ENCODE results near the gene HBEGF.

Gene HBEGF

DNA sequence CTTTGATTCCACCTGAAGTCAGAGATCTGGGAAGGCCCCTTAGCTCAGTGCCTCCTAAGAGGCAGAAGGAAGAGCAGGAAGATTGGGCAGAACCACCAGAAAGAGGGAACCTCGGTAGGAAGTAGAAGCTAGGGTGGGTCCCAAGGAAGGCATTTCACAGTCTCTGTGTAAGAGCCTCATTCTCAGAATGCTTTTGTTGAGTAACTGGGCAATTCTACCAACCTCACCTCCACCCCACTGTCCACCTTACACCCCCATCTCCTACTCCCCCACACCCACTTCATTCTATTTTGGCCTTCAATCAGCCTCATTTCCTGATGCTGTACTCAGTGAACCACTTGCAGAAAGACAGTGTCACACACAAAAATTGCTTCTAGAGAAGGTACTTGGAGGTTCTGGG, 3.5 kb downstream of the HBEGF start:
- intact Hi-C loops (cut with DNase I) = loop anchor here (10.0 kb wide), 1 partner anchor 168 kb away; the partner anchor contains the start of gene CYSTM1
- no peak for DNase-seq

DNA sequence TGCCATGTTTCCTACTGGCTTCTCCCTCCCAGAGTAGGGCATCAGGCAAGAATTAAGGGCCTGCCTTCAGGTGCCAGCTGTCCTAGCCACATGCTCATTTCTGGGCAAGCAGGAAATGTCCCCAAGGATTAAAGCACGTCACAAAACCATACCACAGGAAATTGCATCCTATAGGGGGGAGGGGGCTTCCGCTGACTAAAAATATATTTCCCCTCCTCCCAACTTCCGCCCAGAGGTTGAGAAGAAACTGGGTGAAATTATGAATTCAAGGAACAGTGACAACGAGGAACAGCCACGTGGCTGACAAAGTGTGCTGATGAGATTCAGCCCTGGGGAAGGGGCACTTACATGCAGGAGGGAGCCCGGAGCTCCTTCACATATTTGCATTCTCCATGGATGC, 4.1 kb downstream of the HBEGF start:
- intact Hi-C loops (cut with DNase I) = loop anchor here (10.0 kb wide), 1 partner anchor 167 kb away; the partner anchor contains the start of gene CYSTM1
- DNase-seq = peak in 1 of 42 donors; percentile 17

DNA sequence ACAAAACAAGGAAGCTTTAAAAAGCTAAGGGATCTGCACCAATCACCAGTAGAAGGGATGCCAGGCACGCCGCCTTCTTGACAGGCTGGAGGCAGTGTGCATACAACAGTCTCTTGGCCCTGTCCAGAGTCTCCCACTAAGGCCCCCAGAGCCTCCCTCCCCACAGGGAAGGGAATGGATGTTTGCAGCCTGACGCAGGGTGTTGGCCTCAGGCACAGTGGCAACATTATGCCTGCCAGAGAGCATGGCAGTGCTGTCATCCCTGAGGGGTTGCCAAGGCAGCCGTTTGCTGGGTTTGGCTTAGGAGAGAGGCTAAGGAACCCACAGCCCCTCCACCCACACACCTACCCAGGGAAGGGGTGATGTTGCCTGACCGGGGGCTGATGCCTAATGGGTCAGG, 4.8 kb downstream of the HBEGF start:
- intact Hi-C loops (cut with DNase I) = loop anchor here (10.0 kb wide), 1 partner anchor 167 kb away; the partner anchor contains the start of gene CYSTM1
- peak; percentile 43 to 94 (median 79) for DNase-seq

DNA sequence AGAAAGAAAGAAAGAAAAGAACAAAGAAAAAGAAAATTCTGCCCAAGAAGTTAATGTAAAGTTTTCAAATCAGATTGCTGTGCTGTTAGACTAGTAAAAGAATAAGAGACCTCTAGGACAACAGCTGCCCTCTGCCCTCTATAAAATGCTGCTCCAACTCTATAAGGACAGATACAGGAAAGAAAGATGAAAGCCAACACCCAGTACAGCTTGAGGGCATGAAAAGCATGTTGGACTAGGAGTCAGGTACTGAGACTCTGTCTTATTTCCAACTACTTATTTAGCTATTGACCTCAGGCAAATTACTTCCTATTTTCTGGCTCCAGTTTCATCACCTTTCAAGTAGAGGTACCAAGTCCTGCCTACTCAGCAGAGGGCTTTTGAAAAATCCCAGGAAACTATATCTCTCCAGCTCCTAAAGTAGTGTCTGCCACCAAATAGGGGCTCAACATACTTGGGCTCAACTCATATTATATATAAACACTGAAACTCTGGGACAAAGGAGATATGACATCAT, 5.7 kb downstream of the HBEGF start:
- DNase-seq = no peak
- intact Hi-C loops (cut with DNase I) = loop anchor here (10.0 kb wide), 1 partner anchor 166 kb away; the partner anchor contains the start of gene CYSTM1

DNA sequence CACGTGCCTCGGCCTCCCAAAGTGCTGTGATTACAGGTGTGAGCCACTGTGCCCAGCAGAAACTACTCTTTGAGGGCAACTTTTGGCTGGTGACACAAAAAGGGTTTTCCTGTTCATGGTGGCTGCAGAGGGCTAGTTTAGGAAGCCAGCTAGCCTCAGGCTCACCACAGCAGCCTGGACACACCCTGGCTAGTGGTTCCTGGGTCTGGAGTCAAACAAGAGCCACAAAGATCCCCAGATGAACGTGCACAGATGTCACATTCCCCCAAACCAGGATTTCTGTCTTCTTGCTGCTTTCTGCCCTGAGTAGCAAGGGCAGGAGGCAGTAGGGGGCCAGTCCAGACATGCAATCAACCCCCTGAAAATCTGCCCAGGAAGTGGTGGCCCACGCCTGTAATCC, 6.8 kb downstream of the HBEGF start:
- no peak for DNase-seq
- intact Hi-C loops (cut with DNase I) = loop anchor here (10.0 kb wide), 1 partner anchor 165 kb away; the partner anchor contains the start of gene CYSTM1

DNA sequence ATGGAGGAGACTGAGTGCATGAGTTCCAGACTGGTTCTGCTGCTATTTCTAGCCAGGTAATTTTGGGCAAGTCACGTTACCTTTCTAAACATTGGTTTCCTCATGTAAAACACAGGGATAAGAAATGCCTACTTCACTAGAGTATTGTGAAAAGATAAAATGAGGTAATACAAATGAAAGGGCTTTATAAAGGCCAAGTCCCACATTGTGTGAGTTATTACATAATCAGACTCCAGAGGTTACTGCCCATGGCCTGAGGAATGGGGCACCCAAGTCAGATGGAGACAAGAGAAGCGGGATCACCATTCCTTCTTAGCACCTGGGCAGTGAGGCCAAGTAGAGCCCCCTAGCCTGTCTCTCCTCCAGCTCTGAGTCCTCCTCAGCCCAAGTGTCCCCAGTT, 7.5 kb downstream of the HBEGF start:
- intact Hi-C loops (cut with DNase I) = no loop called here
- DNase-seq = no peak

DNA sequence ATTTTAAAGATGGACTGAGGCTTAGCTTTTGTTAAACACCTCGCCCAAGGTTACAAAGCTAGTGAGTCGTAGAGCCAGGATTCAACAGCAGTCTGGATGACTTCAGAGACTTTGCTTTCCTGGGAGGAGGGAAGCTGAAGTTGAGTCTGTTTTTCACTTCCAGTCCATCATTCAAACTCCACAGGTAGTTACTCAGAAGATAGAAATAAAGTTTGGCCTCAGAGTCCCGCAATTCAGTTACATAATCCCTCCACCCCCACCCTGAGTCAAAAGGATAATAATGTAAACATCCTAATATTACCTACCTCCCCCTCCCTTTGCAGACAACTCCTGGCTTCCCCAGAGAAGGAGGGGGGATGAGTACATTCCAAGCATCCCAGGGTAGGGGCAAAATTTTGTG, 8.1 kb downstream of the HBEGF start:
- intact Hi-C loops (cut with DNase I) = no loop called here
- DNase-seq = peak in 3 of 42 donors; percentile 25 to 61 (median 34)

DNA sequence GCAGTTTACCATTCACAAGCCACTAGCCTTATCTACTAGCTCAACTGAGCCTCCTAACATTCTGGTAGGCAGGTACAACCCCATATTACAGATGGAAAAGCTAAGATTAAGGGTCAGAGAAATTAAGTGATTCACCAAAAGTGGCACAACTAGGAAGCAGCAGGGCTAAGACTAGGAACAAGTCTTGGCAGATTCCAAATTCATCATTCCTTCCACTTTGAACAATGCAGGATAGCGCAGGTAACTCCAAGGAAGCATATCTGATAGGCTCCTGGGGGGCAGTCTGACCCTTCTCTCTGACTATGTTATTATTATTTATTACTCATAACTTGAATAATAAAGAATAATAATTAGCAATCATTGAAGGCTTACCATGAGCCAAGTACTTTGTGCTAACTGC, 8.5 kb downstream of the HBEGF start:
- intact Hi-C loops (cut with DNase I) = no loop called here
- no peak for DNase-seq

DNA sequence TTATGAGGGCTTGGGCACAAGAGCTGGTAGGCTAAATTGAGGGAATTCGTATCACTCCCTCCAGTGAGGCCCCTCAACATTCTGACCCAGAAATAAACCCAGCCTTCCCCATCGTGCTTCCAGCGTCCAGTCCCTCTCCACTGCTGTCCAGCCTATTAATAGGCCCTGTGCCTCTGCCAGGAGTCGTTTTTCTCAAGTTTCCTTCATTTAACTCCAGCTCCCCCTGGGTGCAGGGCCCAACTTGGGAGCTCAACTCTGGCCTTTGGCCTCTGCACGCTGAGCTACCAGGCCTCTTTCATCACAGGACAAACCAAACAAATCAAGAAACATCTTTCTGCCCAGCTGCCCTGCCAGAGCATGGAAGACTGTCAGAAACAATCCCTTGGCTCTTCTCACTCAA, 10.0 kb downstream of the HBEGF start:
- intact Hi-C loops (cut with DNase I) = no loop called here
- no peak for DNase-seq

DNA sequence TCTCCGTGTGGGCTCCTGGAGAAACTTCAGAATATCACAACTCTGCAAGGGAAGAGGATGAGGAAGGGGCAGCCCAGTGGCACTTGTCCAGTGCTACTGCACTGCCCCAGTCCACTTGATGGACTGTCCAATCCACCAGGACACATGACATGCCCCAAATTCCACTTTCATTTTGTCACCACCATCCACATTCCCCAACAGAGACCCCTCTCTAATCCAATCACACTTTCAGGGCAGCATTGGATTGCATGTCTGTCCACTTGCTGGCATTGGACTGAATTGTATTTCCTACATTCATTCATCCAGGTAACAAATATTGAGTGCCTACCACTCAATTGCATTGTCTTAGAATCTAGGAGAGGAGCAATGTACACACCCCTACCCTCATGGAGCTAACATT, 14.8 kb downstream of the HBEGF start:
- no peak for DNase-seq
- intact Hi-C loops (cut with DNase I) = no loop called here

DNA sequence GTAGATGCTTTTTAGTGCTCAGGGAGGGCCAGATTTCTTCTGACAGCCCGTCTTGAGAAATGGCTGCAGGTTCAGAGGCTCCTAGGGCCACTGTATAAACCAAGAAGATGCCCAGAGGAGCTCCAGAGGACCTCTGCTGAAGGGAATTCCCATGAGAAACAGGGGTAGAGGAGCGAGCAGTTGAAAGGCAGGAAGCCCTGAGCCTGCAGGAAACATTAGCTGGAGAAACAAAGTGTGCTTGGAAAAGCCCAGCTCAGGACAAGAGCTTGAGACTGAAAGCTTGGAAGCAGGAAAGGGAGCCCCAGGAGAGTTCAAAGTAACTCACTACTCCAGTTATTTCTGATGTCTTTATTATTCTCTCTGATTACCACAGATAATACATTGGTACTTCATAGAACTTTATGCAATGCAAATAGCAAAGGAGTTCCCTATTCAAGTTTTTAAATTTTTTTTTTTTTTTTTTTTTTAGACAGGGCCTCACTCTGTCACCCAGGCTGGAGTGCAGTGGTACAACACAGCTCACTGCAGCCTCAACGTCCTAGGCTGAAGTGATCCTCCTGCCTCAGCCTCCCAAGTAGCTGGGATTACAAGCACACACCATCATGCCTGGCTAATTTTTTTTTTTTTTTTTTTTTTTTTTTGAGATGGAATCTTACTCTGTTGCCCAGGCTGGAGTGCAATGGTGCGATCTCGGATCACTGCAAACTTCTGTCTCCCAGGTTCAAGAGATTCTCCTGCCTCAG, 16.5 kb downstream of the HBEGF start:
- DNase-seq = no peak
- intact Hi-C loops (cut with DNase I) = no loop called here

DNA sequence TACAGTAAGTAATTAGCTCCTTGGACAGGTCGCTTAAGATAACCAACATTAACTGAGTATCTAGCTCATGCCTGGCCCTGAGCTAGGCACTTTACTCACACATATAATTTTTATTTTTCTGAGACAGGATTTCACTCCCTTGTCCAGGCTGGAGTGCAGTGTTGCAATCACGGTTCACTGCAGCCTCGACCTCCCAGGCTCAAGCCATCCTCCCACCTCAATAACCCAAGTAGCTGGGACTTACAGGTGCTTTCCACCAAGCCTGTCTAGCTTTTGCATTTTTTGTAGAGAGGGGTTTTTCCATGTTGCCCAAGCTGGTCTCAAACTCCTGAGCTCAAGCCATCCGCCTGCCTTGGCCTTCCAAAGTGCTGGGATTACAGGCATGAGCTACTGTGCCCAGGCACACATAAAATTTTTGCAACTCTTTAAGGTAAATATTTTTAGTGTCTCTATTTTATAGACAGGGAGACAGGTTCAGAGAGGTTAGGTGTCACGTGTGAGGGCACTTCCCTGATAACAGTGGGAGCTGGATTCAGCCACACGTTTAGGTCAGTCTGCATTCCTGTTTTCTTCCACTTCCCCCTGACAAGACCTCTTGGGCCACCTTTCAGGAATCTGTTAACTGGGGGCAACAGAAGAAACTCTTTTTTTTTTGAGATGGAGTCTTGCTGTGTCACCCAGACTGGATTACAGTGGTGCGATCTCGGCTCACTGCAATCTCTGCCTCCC, 18.2 kb downstream of the HBEGF start:
- intact Hi-C loops (cut with DNase I) = no loop called here

DNA sequence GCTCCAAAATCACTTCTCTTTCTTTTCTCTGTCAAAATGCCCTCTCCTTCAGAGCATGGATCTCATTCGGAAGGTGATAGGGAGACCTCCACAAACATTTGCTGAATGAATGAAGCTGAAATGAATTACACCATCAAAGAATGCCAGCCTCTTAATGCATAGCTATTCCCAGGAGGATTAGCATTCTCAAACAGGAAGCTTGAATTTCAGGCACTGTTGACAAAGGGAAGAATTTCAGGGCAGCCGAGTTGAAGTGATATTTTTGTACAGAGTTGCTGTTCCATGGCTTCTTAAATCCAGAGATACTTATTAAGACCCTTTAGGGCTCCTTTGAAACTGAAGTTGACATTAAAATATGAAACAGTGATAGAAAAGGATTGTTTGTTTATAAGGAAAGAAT, 18.8 kb downstream of the HBEGF start:
- intact Hi-C loops (cut with DNase I) = no loop called here
- DNase-seq = no peak

More for the DNA sequence above, 18.2 kb downstream of the HBEGF start:
- DNase-seq = no peak

DNA sequence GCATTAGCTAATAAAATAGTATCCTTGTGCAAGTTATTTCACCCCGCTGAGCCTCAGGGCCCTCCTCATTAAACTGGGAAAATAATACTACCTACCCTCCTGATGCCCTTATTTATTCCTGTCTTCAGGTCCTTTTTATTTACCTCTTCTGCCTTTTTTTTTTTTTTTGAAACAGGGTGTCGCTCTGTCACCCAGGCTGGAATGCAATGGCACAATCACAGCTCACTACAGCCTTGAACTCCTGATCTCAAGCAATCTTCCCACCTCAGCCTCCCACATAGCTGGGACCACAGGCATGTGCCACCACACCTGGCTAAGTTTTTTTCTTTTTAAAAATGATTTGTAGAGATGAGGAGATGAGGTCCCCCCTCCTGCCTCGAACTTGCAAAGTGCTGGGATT, 20.9 kb downstream of the HBEGF start:
- no peak for DNase-seq
- intact Hi-C loops (cut with DNase I) = no loop called here

DNA sequence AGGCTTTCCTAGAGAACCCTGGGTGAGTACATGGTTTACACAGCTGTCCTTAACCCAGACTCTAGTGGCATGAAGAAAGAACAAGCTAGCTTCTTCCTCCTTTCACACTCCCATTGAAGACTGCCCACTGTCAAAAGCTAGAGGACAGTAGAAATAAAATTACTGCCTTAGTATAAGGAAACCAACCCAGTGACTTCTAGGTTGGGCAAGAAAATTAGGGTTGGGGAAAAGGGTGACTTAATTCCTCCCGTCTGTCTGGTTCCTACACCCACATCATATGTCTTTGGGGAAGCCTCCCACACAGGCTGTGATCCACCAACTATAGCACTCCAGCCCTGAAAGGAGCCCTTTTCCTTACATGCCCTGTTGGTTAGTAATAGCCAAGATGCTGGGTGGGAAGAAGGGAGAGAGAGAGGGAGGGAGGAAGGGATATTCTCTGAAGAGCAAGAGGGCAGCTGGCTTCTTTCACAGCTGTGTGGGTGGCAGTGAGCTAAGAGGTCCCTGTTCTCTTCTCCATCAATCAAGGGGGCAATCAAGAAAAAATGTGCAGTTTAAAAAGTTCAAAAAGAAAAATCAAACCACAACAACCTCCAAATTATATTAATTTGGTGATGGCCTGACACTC, 21.7 kb downstream of the HBEGF start:
- intact Hi-C loops (cut with DNase I) = no loop called here
- no peak for DNase-seq

DNA sequence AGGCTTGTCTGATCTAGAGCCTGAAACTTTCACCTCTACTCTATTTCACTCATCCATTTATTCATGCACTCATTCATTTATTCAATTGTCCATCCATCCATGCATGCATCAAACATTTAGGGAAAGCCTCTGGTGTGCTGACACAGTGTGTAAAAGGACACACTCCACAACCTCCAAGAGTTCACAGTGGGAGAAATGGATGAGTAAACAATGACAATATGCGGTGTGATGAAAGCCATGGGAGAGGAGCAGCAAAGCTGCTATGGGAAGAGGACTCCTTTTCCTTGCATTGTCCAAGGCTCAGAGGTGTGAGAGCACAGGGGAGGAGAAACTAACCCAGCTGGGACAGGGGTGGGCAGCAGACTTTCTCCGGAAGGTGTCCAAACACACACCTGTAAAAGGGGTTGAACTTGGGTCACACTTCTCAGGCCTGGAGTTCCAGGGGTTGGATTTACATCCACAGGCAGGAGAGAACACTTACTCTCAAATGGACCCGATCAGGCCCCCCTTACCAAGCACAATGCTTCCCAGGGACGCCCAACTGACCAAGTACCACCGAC, 22.3 kb downstream of the HBEGF start:
- DNase-seq = no peak
- intact Hi-C loops (cut with DNase I) = no loop called here

DNA sequence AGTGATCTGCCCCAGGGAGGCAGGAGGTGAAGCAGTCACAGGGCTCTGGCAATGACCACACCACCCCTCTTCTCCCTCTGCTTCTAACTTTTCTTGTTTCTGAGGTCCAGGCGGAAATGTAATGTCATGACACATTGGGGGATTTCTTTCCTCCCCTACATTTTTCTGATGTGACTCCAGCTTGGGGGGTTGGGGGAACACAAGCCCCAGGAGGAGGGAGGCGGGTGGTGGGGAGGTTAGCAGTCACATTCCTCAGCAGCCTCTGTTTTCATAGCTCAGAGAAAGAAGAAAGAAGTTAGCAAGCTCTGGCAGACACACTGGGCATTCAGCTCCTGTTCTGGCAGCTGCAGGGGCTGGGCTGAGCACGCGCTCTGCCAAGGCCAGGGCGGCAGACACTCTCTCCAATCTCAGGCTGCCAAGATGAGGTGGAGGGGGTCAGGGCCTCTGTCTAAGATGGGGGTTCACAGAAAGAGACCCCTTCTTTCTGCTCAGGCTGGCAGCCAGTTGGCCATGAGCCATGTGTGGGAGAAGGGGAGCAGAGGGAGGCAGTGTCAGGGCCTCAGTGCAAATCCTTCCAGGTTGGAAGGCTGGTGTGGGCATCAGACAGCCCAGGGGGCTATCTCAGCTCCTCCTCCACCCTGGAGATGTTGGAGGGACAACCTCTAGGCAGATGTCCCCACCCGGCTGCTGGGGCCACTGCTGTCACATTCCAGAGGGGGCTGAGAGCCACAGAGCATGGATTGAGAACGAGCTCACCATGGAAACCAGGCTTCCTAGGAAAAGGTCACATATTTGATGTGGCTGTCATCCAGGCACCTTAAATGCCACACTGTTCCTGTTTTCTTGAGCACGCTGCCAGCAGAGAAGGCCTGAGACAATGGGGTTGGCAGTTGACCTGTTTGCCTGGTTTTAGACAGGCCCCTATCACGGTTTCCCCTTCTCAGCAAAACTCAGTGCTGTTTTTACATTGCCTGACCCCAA, 23.4 kb downstream of the HBEGF start:
- intact Hi-C loops (cut with DNase I) = no loop called here
- DNase-seq = peak in 41 of 42 donors; percentile 36 to 83 (median 64)

DNA sequence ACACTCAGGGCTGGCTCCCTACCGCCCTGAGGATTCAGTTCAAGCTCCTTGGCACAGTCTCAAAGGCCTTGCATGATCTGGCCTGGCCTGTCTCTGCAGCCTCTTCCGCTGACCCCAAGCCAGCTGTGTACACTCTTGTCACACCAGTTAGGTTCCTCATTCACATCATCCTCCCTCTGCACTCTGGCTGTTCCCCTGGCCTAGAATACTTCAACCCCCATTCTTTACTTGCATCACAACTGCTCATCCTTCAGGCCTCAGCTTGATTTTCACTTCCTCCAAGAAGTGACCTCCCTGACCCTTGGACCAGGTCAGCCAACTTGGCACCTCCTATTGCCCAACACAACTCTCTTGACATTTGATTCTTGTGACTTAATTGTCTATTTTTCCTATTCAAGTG, 24.6 kb downstream of the HBEGF start:
- intact Hi-C loops (cut with DNase I) = no loop called here
- DNase-seq = peak in 29 of 42 donors; percentile 22 to 73 (median 46)

All from head of caudate nucleus (tissue), 42 donors.